BE2C (cell line): ENCODE measurements around the gene C6orf163. TPM values are rescaled to one million over a fixed set of nuclear protein-coding genes. Genes with fewer than 3 reads are reported as not detected.
"Not testable (repeated sequence)": the region's sequence is repeated elsewhere in the genome, so short reads cannot be mapped to it uniquely, and the experiment has no call there.

Experiments used
- DNase-seq: peaks from one replicate; pipeline ENCODE4 v3.0.0-alpha.2; 2020
- H3K27me3 ChIP-seq: fragments of 250-450 bp; sonication (Bioruptor Pico); 2 replicates; pipeline ENCODE4 v1.5.1; 2020; ENCODE audit warnings: mild to moderate bottlenecking
- H3K36me3 ChIP-seq: fragments of 250-450 bp; sonication (Bioruptor Pico); 2 replicates; pipeline ENCODE4 v1.5.1; 2020; ENCODE audit warnings: mild to moderate bottlenecking
- H3K4me1 ChIP-seq: fragments of 250-450 bp; sonication (Bioruptor Pico); 2 replicates; pipeline ENCODE4 v1.5.1; 2020
- H3K4me3 ChIP-seq: 2 replicates; pipeline ENCODE4 v1.5.1; 2011; ENCODE audit warnings: low read depth, low read length
- H3K9me3 ChIP-seq: fragments of 250-450 bp; sonication (Bioruptor Pico); 2 replicates; pipeline ENCODE4 v1.5.1; 2020
- CTCF ChIP-seq: IDR thresholded peaks from 2 replicates; pipeline ENCODE4 v1.5.1; 2012; ENCODE audit warnings: mild to moderate bottlenecking, low read depth, low read length
- polyA plus RNA-seq: library from polyadenylated mRNA; unstranded; fragments of >200 nt; gene quantifications from one replicate; pipeline ENCODE4 v1.2.1, GENCODE V29; 2012; ENCODE audit warnings: low read depth, missing spikeins; ENCODE audit not compliant: insufficient read length, insufficient read depth

C6orf163 gene
- not detected for polyA plus RNA-seq

DNA sequence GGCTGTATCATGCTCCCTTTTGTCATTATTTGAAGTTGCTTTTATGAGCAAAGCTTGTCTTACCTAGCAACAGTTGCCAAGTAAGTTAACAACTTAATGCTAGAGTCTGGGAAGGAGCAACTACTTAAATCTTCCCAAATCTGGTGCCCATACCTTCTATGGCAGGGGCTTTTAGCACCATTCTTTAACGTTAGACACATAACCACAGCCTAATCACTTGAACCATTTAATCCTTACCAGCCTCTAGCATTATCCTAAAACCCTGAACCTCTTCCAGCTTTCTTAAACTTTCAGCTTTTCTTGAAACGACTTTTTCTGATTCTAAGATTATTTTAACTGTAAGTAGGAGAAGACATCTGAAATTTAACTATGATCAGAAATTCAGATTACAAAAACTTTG lies at the start of gene C6orf163:
C6orf163 (plus strand) TSS at position 83 of the 400 bp plus-strand sequence; CDS start at position 370, 287 bp downstream.
- no peak for TF ChIP-seq CTCF
- DNase-seq, result no peak
- no peaks in the 10 kb centered on the region for H3K9me3 ChIP-seq
- no peaks in the 10 kb centered on the region; the same call in 1 of the 2 replicates for H3K4me1 ChIP-seq
- H3K36me3 ChIP-seq, result no peaks in the 10 kb centered on the region
- H3K27me3 ChIP-seq, result no peaks in the 10 kb centered on the region
- H3K4me3 ChIP-seq, result no peak within 1 kb of the TSS

DNA sequence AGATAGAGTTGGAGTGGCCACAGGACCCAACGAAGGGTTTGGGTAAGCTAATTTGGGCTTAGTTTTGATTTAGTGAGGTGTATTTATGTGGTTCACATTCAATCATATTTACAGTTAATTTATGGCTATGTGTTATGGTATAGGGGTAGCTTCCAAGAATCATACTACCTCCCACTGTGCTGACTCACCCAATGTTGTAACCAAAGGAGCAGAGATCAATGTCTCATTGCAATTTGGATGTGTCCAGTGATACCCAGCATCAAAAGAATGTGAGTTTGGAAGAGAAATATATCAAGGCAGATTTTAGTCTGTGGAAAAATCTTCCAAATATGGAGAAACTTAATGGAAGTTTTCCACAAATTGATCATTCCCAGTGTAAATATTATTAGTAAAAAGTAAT lies 47.5 kb upstream of the C6orf163 start:
- no peak overlapping the region for H3K4me3 ChIP-seq
- peaks cover 22% of the 10 kb centered on the region for H3K27me3 ChIP-seq
- H3K36me3 ChIP-seq, result no peaks in the 10 kb centered on the region
- H3K4me1 ChIP-seq, result no peaks in the 10 kb centered on the region
- DNase-seq, result no peak
- no peak for TF ChIP-seq CTCF
- no peaks in the 10 kb centered on the region for H3K9me3 ChIP-seq

DNA sequence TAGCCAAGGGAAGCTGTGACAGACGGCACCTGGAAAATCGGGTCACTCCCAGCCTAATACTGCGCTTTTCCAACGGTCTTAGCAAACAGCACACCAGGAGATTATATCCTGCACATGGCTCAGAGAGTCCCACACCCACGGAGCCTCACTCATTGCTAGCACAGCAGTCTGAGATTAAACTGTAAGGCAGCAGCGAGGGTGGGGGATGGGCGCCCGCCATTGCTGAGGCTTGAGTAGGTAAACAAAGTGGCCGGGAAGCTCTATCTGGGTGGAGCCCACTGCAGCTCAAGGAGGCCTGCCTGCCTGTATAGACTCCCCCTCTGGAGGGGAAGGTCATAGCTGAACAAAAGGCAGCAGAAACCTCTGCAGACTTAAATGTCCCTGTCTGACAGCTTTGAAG lies 43.3 kb upstream of the C6orf163 start:
- not testable (repeated sequence) for H3K36me3 ChIP-seq, DNase-seq, H3K4me1 ChIP-seq, H3K4me3 ChIP-seq, H3K9me3 ChIP-seq
- peaks cover 11% of the 10 kb centered on the region for H3K27me3 ChIP-seq

- Histone ChIP-seq H3K4me3 (no peak overlapping the region), H3K36me3 (no peaks in the 10 kb centered on the region), H3K4me1 (no peaks in the 10 kb centered on the region), H3K27me3 (peaks cover 5% of the 10 kb centered on the region; the same call in 1 of the 2 replicates), H3K9me3 (no peaks in the 10 kb centered on the region)
- no peak for DNase-seq
- no peak for TF ChIP-seq CTCF
These were observed 35.6 kb upstream of the C6orf163 start for GRCh38 chr6:87308970-87309369.

DNA sequence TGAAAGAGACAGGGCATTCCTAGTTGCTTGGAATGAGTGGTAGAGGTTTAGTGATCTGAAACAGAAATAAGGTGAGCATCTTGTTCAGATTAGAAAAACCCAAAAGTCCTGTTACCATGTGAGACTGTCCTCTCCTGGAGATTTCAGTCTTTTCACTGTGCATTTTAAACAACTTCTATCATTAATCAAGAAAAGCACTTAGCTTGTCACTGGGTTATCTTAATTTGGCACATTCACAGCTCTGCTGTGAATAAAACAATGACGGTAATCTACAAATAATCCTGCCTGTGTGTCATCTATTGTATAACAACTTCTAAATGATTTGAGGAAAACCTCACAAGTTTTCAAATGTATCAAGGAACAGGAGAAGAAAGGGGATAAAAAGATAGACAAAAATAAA lies 31.8 kb upstream of the C6orf163 start:
- no peak for DNase-seq
- Histone ChIP-seq H3K9me3 (no peaks in the 10 kb centered on the region), H3K4me3 (no peak overlapping the region), H3K36me3 (no peaks in the 10 kb centered on the region), H3K27me3 (peaks cover 5% of the 10 kb centered on the region; the same call in 1 of the 2 replicates), H3K4me1 (no peaks in the 10 kb centered on the region)
- TF ChIP-seq CTCF, result no peak

DNA sequence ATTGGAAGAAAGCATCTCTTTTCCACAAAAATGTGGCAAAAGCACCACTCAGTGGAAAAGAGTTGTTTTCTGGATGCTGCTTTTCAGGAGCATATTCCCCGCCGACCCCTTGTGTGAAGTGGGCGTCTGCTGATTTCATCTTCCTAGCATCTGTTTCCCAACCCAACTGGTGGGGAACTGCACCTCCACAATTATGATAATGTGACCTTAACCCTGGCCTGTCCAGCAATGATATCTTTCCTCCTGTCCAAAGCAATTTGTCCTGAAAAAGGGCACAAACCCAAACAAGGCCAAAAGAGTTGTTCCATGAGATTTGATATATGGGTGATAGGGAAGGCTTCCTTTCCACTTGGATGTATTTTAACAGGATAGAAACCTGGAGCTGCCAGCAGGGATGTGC lies 29.5 kb upstream of the C6orf163 start:
- TF ChIP-seq CTCF, result no peak
- H3K27me3 ChIP-seq, result peaks cover 5% of the 10 kb centered on the region; the same call in 1 of the 2 replicates
- H3K4me1 ChIP-seq, result no peaks in the 10 kb centered on the region
- DNase-seq, result no peak
- H3K36me3 ChIP-seq, result no peaks in the 10 kb centered on the region
- H3K4me3 ChIP-seq, result no peak overlapping the region
- H3K9me3 ChIP-seq, result no peaks in the 10 kb centered on the region
